Measurements from ENCODE around the gene PIP4K2A.
A peak's percentile ranks its signal among the peaks of the same experiment; 100 is the strongest.

PIP4K2A gene

DNA sequence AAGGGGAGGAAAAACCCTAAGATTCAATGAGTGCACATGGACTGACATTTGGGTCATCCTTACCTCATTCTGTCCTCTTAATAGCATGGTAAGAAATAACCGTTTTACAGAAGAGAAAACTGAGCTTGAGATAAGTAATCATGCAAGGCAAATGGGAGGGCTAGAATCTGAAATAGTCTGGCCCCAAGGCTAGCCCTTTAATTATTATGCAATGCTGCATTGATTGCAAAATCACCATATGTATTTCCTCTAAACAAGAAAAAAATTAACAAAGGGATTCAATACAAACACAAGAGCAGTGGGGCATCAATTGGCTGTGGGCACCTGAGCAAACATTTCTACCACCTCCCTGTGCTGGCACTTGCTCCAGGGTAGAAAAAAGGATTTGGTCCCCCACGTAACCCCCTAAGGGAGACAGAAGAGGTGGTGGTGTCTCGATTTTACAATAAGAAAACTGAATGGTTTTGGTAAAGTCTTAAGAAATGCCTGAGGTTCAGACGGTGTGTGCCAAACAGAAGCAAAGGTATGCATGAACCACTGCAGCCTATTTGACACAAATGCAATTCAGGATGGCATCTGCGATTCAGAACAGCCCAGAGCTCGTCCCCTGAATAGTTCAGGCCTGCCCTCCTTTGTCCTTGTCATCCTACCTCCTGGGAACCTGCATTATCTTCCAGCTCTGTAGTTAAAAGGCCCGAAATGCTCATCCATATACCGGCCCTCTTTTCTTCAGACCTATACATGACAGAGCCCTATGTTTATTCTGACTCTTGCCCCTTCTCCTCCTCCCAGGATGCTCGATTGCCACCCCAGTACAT, 23.6 kb downstream of the PIP4K2A start:
- Histone ChIP-seq H3K4me1 (ENCODE audit: control insufficient read depth, insufficient read depth, low read length) (peaks cover 11% of the 10 kb centered on the region), H3K9me3 (replicated peaks; ENCODE audit: low read length) (no peaks in the 10 kb centered on the region), H3K9ac (ENCODE audit: low read depth, low read length) (no peak overlapping the region), H3K4me2 (ENCODE audit: low read length) (no peak overlapping the region), H3K27me3 (ENCODE audit: control insufficient read depth, insufficient read depth, low read length) (no peaks in the 10 kb centered on the region), H3K4me3 (ENCODE audit: low read length) (no peak overlapping the region), H3K36me3 (ENCODE audit: insufficient read depth, low read length) (no peaks in the 10 kb centered on the region)

DNA sequence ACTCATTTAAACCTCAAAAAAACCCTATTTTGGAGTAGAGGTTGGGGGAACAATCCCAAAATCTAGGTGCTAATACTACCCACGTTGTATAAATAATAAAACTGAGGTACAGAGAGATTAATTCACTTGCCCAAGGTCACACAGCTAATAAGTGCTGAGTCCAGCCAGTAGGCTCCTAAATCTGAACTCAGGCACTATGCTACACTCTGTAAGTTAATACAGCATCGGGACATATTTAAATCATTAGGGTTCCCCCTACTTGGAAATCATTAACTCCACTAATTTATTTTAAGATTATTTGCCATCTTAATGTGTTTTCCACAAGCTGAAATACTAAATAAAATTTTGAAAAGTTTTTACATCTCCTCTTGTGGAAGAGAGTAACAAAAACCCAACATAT, 24.2 kb downstream of the PIP4K2A start:
- Histone ChIP-seq H3K4me2 (ENCODE audit: low read length) (no peak overlapping the region), H3K9me3 (replicated peaks; ENCODE audit: low read length) (no peaks in the 10 kb centered on the region), H3K27me3 (ENCODE audit: control insufficient read depth, insufficient read depth, low read length) (no peaks in the 10 kb centered on the region), H3K9ac (ENCODE audit: low read depth, low read length) (no peak overlapping the region), H3K36me3 (ENCODE audit: insufficient read depth, low read length) (no peaks in the 10 kb centered on the region), H3K4me3 (ENCODE audit: low read length) (no peak overlapping the region), H3K4me1 (ENCODE audit: control insufficient read depth, insufficient read depth, low read length) (peaks cover 11% of the 10 kb centered on the region)

DNA sequence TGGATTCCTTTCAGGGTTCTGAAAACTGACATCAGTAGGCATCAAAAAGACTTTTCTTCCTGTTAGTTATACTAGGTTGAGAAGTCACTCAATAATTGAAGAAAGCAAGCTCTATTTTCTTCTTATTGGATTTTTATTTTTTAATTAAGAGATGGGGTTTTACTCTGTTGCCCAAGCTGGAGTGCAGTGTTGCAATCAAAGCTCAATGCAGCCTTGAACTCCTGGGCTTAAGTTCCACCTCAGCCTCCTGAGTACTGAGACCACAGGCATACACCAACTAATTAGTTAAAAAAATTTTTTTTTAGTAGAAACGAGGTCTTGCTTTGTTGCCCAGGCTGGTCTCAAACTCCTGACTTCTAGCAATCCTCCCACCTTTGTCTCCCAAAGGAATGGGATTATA, 28.0 kb downstream of the PIP4K2A start:
- Histone ChIP-seq H3K27me3 (ENCODE audit: control insufficient read depth, insufficient read depth, low read length) (no peaks in the 10 kb centered on the region), H3K4me2 (ENCODE audit: low read length) (no peak overlapping the region), H3K9me3 (replicated peaks; ENCODE audit: low read length) (no peaks in the 10 kb centered on the region), H3K4me3 (ENCODE audit: low read length) (no peak overlapping the region), H3K36me3 (ENCODE audit: insufficient read depth, low read length) (no peaks in the 10 kb centered on the region), H3K4me1 (ENCODE audit: control insufficient read depth, insufficient read depth, low read length) (peaks cover 32% of the 10 kb centered on the region), H3K9ac (ENCODE audit: low read depth, low read length) (no peak overlapping the region)

GRCh38 chr10:22685926-22686325, 28.5 kb downstream of the PIP4K2A start:
- Histone ChIP-seq H3K36me3 (ENCODE audit: insufficient read depth, low read length) (no peaks in the 10 kb centered on the region), H3K27me3 (ENCODE audit: control insufficient read depth, insufficient read depth, low read length) (no peaks in the 10 kb centered on the region), H3K4me1 (ENCODE audit: control insufficient read depth, insufficient read depth, low read length) (peaks cover 35% of the 10 kb centered on the region), H3K4me3 (ENCODE audit: low read length) (no peak overlapping the region), H3K9ac (ENCODE audit: low read depth, low read length) (no peak overlapping the region), H3K9me3 (replicated peaks; ENCODE audit: low read length) (no peaks in the 10 kb centered on the region), H3K4me2 (ENCODE audit: low read length) (no peak overlapping the region)

DNA sequence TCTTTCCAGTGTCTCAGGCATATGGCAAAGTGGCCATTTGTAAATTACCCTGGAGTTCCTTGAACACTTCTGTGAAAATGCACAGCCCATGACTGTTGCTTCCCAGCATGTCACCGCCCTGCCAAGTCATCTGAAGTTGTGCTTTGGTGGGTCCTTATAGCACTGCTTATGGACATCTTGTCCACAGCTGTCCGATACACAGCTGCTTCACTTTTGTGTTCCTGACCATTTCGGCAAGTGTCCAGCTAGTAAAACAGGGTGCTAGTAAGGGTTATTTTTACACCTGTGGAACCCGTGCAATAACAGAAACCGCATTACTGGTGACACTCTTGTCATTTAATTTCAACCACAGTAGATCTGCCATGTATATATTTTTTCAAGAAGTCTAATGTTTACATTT, 29.7 kb downstream of the PIP4K2A start:
- no peak overlapping the region for H3K4me2 ChIP-seq (ENCODE audit: low read length)
- no peak overlapping the region for H3K4me3 ChIP-seq (ENCODE audit: low read length)
- H3K4me1 ChIP-seq (ENCODE audit: control insufficient read depth, insufficient read depth, low read length), result peaks cover 35% of the 10 kb centered on the region
- no peaks in the 10 kb centered on the region for H3K27me3 ChIP-seq (ENCODE audit: control insufficient read depth, insufficient read depth, low read length)
- H3K9me3 ChIP-seq (replicated peaks; ENCODE audit: low read length), result no peaks in the 10 kb centered on the region
- H3K9ac ChIP-seq (ENCODE audit: low read depth, low read length), result no peak overlapping the region
- no peaks in the 10 kb centered on the region for H3K36me3 ChIP-seq (ENCODE audit: insufficient read depth, low read length)

DNA sequence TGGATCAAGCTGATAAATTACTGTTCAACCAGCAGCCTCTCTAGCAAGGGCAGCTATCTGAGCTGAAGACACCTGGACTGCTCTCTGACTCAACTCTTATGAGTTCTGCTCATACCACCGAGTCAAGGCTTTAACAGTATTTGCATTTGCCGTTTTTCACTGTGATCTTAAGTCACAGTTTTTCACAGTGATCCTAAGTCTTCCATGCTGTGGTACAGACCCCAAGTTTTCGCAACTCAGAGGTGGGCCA, 31.3 kb downstream of the PIP4K2A start:
- H3K4me3 ChIP-seq (ENCODE audit: low read length), result no peak overlapping the region
- H3K4me2 ChIP-seq (ENCODE audit: low read length), result no peak overlapping the region
- H3K9ac ChIP-seq (ENCODE audit: low read depth, low read length), result no peak overlapping the region
- no peaks in the 10 kb centered on the region for H3K9me3 ChIP-seq (replicated peaks; ENCODE audit: low read length)
- H3K27me3 ChIP-seq (ENCODE audit: control insufficient read depth, insufficient read depth, low read length), result no peaks in the 10 kb centered on the region
- H3K4me1 ChIP-seq (ENCODE audit: control insufficient read depth, insufficient read depth, low read length), result peaks cover 35% of the 10 kb centered on the region
- no peaks in the 10 kb centered on the region for H3K36me3 ChIP-seq (ENCODE audit: insufficient read depth, low read length)

DNA sequence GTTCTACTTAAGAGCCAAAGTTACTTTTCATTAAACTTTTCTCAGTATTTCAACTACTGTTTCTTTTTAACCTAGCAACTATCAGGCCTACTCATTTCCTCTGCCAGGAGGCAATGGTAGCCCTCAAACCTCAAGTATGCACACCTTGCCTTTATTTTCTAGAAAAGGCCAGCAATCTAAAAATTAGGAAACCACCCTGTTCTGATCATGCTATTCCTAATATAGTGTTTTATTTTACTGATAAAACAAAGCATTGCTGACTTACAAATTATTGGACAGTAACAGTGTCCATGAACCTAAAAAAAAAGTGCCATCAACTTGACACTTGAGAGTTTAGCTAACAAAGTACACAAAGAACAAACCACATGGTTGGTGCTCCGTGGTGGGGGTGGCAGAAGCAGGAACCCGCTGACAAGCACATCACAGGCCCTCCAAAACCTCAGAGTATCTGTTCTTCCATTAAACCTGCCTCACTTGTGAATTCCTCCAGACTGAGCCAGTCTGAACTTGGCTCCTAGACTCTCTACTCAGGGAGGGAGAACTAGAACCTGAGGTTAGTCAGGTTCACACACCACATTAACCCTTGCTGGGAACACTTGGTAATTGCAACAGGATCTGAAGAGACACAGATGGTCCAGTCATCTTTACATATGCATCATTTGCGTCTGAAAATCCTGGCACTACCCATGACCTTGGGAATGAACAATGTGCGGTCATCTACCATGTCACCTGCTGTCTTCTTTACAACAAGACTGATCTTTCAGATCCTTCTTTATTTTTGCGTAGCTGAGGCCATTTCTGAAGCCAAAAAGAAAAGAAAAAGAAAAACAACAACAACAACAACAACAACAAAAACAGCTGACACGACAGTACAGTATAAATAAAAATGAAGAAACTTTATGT, 31.9 kb downstream of the PIP4K2A start:
- Histone ChIP-seq H3K4me1 (ENCODE audit: control insufficient read depth, insufficient read depth, low read length) (peaks cover 35% of the 10 kb centered on the region), H3K9me3 (replicated peaks; ENCODE audit: low read length) (no peaks in the 10 kb centered on the region), H3K36me3 (ENCODE audit: insufficient read depth, low read length) (no peaks in the 10 kb centered on the region), H3K4me3 (ENCODE audit: low read length) (no peak overlapping the region), H3K9ac (ENCODE audit: low read depth, low read length) (no peak overlapping the region), H3K4me2 (ENCODE audit: low read length) (peak overlapping the region; percentile 30), H3K27me3 (ENCODE audit: control insufficient read depth, insufficient read depth, low read length) (no peaks in the 10 kb centered on the region)

- no peak overlapping the region for H3K4me3 ChIP-seq (ENCODE audit: low read length)
- H3K4me1 ChIP-seq (ENCODE audit: control insufficient read depth, insufficient read depth, low read length), result peaks cover 35% of the 10 kb centered on the region
- H3K9ac ChIP-seq (ENCODE audit: low read depth, low read length), result no peak overlapping the region
- H3K36me3 ChIP-seq (ENCODE audit: insufficient read depth, low read length), result no peaks in the 10 kb centered on the region
- H3K4me2 ChIP-seq (ENCODE audit: low read length), result peak overlapping the region; percentile 30
- H3K9me3 ChIP-seq (replicated peaks; ENCODE audit: low read length), result no peaks in the 10 kb centered on the region
- H3K27me3 ChIP-seq (ENCODE audit: control insufficient read depth, insufficient read depth, low read length), result no peaks in the 10 kb centered on the region
Measured at GRCh38 chr10:22681783-22682183, 32.6 kb downstream of the PIP4K2A start.

- no peak overlapping the region for H3K4me2 ChIP-seq (ENCODE audit: low read length)
- no peak overlapping the region for H3K9ac ChIP-seq (ENCODE audit: low read depth, low read length)
- H3K4me1 ChIP-seq (ENCODE audit: control insufficient read depth, insufficient read depth, low read length), result peaks cover 35% of the 10 kb centered on the region
- H3K27me3 ChIP-seq (ENCODE audit: control insufficient read depth, insufficient read depth, low read length), result no peaks in the 10 kb centered on the region
- H3K36me3 ChIP-seq (ENCODE audit: insufficient read depth, low read length), result no peaks in the 10 kb centered on the region
- no peaks in the 10 kb centered on the region for H3K9me3 ChIP-seq (replicated peaks; ENCODE audit: low read length)
- no peak overlapping the region for H3K4me3 ChIP-seq (ENCODE audit: low read length)
Measured at GRCh38 chr10:22681301-22681700, 33.1 kb downstream of the PIP4K2A start.

DNA sequence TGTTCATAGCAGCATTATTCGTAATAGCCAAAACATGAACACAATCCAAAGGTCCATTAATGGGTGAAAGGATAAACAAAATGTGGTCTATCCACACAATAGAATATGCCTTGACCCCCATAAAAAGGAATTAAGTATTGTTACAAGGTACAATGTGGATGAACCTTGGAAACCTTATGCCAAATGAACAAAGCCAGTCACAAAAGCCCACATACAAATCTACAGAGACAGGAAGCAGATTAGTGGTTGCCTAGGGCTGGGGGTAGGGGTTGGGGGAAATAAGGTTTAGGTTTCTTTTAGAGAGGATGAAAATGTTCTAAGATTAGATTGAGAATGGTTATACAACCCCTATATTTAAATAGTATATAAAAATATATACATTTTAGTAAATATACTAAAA, 34.8 kb downstream of the PIP4K2A start:
- peaks cover 30% of the 10 kb centered on the region for H3K4me1 ChIP-seq (ENCODE audit: control insufficient read depth, insufficient read depth, low read length)

DNA sequence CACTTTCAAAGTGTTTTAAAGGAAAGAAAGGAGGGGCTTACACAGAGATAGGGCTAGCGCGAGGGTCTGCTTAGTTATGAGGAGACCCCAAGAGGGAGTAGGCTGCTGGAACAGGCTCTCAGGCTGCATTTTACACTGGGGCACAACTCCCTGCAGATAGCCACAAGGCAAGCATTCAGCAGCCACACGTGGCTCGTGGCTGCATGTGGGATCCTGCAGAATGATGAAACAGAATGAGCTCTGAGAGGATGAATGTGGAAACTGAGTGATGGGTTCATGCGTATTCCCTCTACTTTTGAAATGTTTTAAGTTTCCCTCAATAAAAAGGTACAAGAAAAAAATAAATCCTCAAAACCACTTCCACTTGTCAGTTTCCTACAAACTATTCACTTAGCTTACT, 37.0 kb downstream of the PIP4K2A start:
- Histone ChIP-seq H3K4me3 (ENCODE audit: low read length) (no peak overlapping the region), H3K4me1 (ENCODE audit: control insufficient read depth, insufficient read depth, low read length) (peaks cover 18% of the 10 kb centered on the region), H3K36me3 (ENCODE audit: insufficient read depth, low read length) (no peaks in the 10 kb centered on the region), H3K4me2 (ENCODE audit: low read length) (no peak overlapping the region), H3K27me3 (ENCODE audit: control insufficient read depth, insufficient read depth, low read length) (no peaks in the 10 kb centered on the region), H3K9ac (ENCODE audit: low read depth, low read length) (no peak overlapping the region), H3K9me3 (replicated peaks; ENCODE audit: low read length) (no peaks in the 10 kb centered on the region)

More for the DNA sequence above, 34.8 kb downstream of the PIP4K2A start:
- no peaks in the 10 kb centered on the region for H3K27me3 ChIP-seq (ENCODE audit: control insufficient read depth, insufficient read depth, low read length)
- no peaks in the 10 kb centered on the region for H3K9me3 ChIP-seq (replicated peaks; ENCODE audit: low read length)
- no peak overlapping the region for H3K4me2 ChIP-seq (ENCODE audit: low read length)
- no peak overlapping the region for H3K9ac ChIP-seq (ENCODE audit: low read depth, low read length)
- H3K36me3 ChIP-seq (ENCODE audit: insufficient read depth, low read length), result no peaks in the 10 kb centered on the region
- H3K4me3 ChIP-seq (ENCODE audit: low read length), result no peak overlapping the region

- Histone ChIP-seq H3K9me3 (replicated peaks; ENCODE audit: low read length) (no peaks in the 10 kb centered on the region), H3K36me3 (ENCODE audit: insufficient read depth, low read length) (no peaks in the 10 kb centered on the region), H3K4me1 (ENCODE audit: control insufficient read depth, insufficient read depth, low read length) (peaks cover 11% of the 10 kb centered on the region), H3K4me2 (ENCODE audit: low read length) (no peak overlapping the region), H3K9ac (ENCODE audit: low read depth, low read length) (no peak overlapping the region), H3K27me3 (ENCODE audit: control insufficient read depth, insufficient read depth, low read length) (no peaks in the 10 kb centered on the region), H3K4me3 (ENCODE audit: low read length) (no peak overlapping the region)
Measured at GRCh38 chr10:22676435-22676834, 37.9 kb downstream of the PIP4K2A start.

Data from skeletal muscle satellite cell (primary cell).